ENCODE data around the gene STAG1.

DNA sequence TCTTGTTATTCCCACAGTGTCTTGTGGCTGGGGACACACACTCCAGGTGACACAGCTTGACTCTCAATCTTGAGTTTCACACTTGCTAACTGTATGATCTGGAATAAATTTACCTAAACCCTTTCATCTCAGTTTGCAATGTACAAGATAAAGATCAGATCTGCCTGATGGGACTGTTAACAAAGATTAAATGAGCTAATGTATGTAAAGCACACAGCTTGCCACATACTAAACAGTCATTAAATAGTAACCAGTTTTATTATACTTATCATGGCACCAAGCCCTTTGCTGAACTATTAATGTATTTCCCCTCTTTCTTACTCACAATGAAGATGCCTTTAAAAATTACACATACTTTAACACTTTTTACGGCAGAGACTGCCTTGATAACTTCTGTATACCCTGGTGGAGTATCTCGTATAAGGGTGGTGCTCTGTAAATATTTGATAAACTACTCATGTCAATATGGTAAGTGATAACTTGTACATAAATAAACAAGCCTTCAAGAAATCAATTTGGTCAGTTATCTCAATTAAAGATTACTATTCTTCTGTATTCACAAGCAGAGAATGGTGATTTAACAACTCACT lies 184.5 kb downstream of the STAG1 start:
- TF ChIP-seq, protein P1, sequence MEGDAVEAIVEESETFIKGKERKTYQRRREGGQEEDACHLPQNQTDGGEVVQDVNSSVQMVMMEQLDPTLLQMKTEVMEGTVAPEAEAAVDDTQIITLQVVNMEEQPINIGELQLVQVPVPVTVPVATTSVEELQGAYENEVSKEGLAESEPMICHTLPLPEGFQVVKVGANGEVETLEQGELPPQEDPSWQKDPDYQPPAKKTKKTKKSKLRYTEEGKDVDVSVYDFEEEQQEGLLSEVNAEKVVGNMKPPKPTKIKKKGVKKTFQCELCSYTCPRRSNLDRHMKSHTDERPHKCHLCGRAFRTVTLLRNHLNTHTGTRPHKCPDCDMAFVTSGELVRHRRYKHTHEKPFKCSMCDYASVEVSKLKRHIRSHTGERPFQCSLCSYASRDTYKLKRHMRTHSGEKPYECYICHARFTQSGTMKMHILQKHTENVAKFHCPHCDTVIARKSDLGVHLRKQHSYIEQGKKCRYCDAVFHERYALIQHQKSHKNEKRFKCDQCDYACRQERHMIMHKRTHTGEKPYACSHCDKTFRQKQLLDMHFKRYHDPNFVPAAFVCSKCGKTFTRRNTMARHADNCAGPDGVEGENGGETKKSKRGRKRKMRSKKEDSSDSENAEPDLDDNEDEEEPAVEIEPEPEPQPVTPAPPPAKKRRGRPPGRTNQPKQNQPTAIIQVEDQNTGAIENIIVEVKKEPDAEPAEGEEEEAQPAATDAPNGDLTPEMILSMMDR (IDR thresholded peaks at IDR 0.05) = no peak
- no peak for TF ChIP-seq ZFX (IDR thresholded peaks at IDR 0.05; ENCODE audit: borderline replicate concordance)

Measured in 22Rv1 (cell line).